GM23248 (cell line): ENCODE results near the gene TOE1. TPM values are rescaled to one million over a fixed set of nuclear protein-coding genes. Genes with fewer than 3 reads are reported as not detected.
A peak's percentile ranks its signal among the peaks of the same experiment; 100 is the strongest.

Experiments used
- DNase-seq: peaks from one replicate; pipeline ENCODE4 v3.0.0-alpha.2; 2015
- H2AFZ ChIP-seq: fragments of 200-600 bp; sonication (generic); 2 replicates; pipeline ENCODE4 v1.6.1; 2016; ENCODE audit warnings: antibody characterized with exemption
- H3F3A ChIP-seq: fragments of 200-600 bp; sonication (generic); 2 replicates; pipeline ENCODE4 v1.6.1; 2016; ENCODE audit warnings: mild to moderate bottlenecking, antibody characterized with exemption, mixed run types; ENCODE audit not compliant: insufficient read depth
- H3K27ac ChIP-seq: fragments of 200-600 bp; sonication (generic); 2 replicates; pipeline ENCODE4 v1.5.1; 2016; ENCODE audit warnings: mild to moderate bottlenecking
- H3K27me3 ChIP-seq: fragments of 200-600 bp; sonication (generic); replicated peaks from 2 replicates; pipeline ENCODE4 v1.6.1; 2016; ENCODE audit warnings: mild to moderate bottlenecking; ENCODE audit not compliant: insufficient read depth
- H3K36me3 ChIP-seq: fragments of 200-600 bp; sonication (generic); 2 replicates; pipeline ENCODE4 v1.6.1; 2016; ENCODE audit warnings: low read depth, mild to moderate bottlenecking
- H3K4me1 ChIP-seq: fragments of 200-600 bp; sonication (generic); 2 replicates; pipeline ENCODE4 v1.6.1; 2016; ENCODE audit warnings: mild to moderate bottlenecking; ENCODE audit not compliant: insufficient read depth
- H3K4me2 ChIP-seq: fragments of 200-600 bp; sonication (generic); one replicate; pipeline ENCODE4 v1.6.1; 2016; ENCODE audit warnings: mild to moderate bottlenecking; ENCODE audit not compliant: unreplicated experiment
- H3K4me3 ChIP-seq: fragments of 200-600 bp; sonication (generic); 2 replicates; pipeline ENCODE4 v1.5.1; 2016; ENCODE audit warnings: mild to moderate bottlenecking
- H3K79me2 ChIP-seq: fragments of 200-600 bp; sonication (generic); 2 replicates; pipeline ENCODE4 v1.6.1; 2016; ENCODE audit warnings: mild to moderate bottlenecking; ENCODE audit not compliant: insufficient read depth
- H3K9ac ChIP-seq: fragments of 200-600 bp; sonication (generic); 2 replicates; pipeline ENCODE4 v1.6.1; 2016; ENCODE audit warnings: mild to moderate bottlenecking
- H3K9me2 ChIP-seq: fragments of 200-600 bp; sonication (generic); 2 replicates; pipeline ENCODE4 v1.6.1; 2016; ENCODE audit warnings: mixed run types, mild to moderate bottlenecking, moderate library complexity; ENCODE audit not compliant: insufficient read depth
- H3K9me3 ChIP-seq: fragments of 200-600 bp; sonication (generic); one replicate; pipeline ENCODE4 v1.6.1; 2017; ENCODE audit warnings: low read depth
- H4K20me1 ChIP-seq: fragments of 200-600 bp; sonication (generic); 2 replicates; pipeline ENCODE4 v1.6.0; 2016; ENCODE audit not compliant: insufficient read depth
- EZH2 ChIP-seq: fragments of 200-600 bp; sonication (generic); IDR thresholded peaks from 2 replicates; pipeline ENCODE4 v1.6.1; 2018; ENCODE audit warnings: antibody characterized with exemption, mild to moderate bottlenecking; ENCODE audit not compliant: insufficient read depth, poor library complexity, severe bottlenecking
- EZH2phosphoT487 ChIP-seq: fragments of 200-600 bp; sonication (generic); IDR thresholded peaks from 2 replicates; pipeline ENCODE4 v1.6.1; 2018; ENCODE audit warnings: antibody characterized with exemption, moderate library complexity, mild to moderate bottlenecking, low read depth; ENCODE audit not compliant: insufficient read depth
- WGBS, 2 experiments: methylation state at CpG; one replicate each; pipeline ENCODE4 v1.1.6; 2015 to 2017; ENCODE audit warnings: low lambda C conversion rate in 2 of 2, low coverage in 1 of 2; ENCODE audit errors: missing lambda C conversion rate in 2 of 2; 5-methylcytosine and 5-hydroxymethylcytosine counted together
- in situ Hi-C: fragments of 300-500 bp; cut with MboI; formaldehyde crosslinking; loops from 2 replicates; pipeline ENCODE4 v1.15.0; 2020
- polyA plus RNA-seq: library from polyadenylated mRNA; unstranded; fragments of >200 nt; fragmentation: Nextera tagmentation; extraction: Ambion mirVana; gene quantifications from 2 replicates; pipeline ENCODE4 v1.2.1, GENCODE V29; 2016
- total RNA-seq: library from RNA; depleted of rRNA; stranded (reverse); fragments of >200 nt; shearing (Covaris generic); gene quantifications from 2 replicates; pipeline ENCODE4 v1.2.3, GENCODE V29; 2014

TOE1 gene
- total and polyA plus RNA-seq, 2 experiments from 2014 or later: 8.4 to 15.3 TPM

DNA sequence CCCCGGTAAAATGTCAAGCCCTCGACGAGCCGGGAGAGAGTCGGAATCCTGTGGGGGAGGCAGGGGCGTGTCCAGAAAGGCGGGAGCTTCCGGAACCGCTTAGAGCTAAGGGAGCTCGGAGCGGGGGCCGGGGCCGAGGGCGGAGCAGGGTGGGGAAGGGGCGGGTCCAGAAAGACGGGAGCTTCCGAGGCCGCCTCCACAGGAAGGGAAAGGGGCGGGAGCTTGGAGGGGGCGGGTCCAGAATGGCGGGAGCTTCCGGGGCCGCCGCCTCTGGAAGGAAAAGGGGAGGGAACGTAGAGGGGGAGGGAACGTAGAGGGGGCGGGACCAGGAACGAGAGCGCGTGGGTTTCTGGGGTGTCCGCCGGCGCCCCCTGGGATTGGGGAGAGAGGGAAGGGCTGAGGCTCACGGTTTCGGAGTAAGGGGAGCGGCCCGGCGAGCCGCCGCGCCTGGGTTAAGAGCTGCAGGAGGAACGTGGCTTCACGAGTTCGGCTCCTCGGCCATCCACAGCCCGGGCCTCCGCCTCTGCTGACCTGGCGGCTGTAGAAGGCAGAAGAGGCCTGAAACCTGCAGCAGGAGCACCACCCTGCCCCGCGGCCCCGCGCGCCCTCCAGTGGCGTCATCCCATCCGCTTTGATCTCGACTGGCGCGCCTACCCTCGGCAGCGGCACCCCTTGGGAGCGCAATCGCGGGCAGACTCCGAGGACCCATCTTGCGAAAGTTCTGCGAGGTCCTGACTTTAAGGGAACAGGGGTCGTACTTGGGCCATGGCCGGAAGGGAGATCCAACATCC lies 36.3 kb upstream of the TOE1 start:
- WGBS, 2 experiments: 1 to 2% methylated on average over 29 to 68 of the region's 68 CpGs
- H3K36me3 ChIP-seq: no peaks in the 10 kb centered on the region
- H3F3A ChIP-seq: peaks cover 26% of the 10 kb centered on the region
- H3K79me2 ChIP-seq: no peaks in the 10 kb centered on the region
- no peaks in the 10 kb centered on the region for H3K9me3 ChIP-seq
- H3K27me3 ChIP-seq: no peaks in the 10 kb centered on the region
- H4K20me1 ChIP-seq: no peaks in the 10 kb centered on the region
- H2AFZ ChIP-seq: peak overlapping the region; percentile 94
- H3K4me3 ChIP-seq: peak overlapping the region; percentile 79
- H3K4me1 ChIP-seq: peaks cover 21% of the 10 kb centered on the region
- peak overlapping the region; percentile 84 for H3K4me2 ChIP-seq
- H3K27ac ChIP-seq: peak overlapping the region; percentile 88
- in situ Hi-C loops: loop anchor here (25.0 kb wide), 1 partner anchor 466 kb away; the partner anchor contains the start of gene PTCH2
- no peaks in the 10 kb centered on the region for H3K9me2 ChIP-seq
- peak; percentile 99 for DNase-seq
- H3K9ac ChIP-seq: peak overlapping the region; percentile 88
- TF ChIP-seq EZH2 (no peak), EZH2phosphoT487 (no peak)

DNA sequence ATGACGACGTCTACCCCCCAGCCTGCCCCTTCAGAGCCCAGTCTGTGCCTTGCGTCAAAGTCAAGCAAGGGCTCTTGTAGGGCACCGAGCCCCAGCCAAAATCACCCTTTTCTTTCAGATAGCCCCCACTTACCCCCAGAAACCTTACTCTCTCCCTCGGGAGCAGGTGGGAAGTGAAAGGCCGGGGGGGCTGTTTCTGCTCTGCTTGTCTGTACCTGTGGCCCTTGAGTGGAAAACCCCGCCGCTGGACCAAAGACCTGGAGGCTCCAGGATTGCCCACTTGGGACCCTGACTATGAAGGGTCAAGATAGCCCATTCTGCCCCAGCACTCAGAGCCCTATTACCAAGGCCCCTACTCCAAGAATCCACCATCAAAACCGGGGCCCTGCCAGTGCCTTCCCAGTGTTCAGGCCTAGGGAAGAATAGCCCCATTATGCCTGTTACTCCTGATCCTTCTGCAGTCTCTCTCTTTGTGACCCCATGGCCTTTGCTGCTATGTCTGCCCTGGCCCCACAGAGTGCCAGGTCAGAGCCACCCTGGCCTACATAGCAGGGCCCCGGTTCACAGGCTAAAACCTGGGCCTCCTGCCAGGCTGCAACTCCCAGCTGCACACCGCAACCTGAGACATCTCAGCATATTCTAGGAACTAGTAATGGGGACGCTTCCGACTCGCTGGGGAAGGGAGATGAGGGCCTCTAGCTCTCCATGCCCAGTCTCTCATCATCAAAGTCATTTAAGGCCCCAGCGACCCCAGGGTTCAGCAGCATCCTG lies 35.5 kb upstream of the TOE1 start:
- peak overlapping the region; percentile 91 for H2AFZ ChIP-seq
- peak overlapping the region; percentile 88 for H3K9ac ChIP-seq
- peaks cover 21% of the 10 kb centered on the region for H3K4me1 ChIP-seq
- H3F3A ChIP-seq: peaks cover 26% of the 10 kb centered on the region
- in situ Hi-C loops: loop anchor here (25.0 kb wide), 1 partner anchor 467 kb away; the partner anchor contains the start of gene PTCH2
- peak; percentile 9 for DNase-seq
- H3K27me3 ChIP-seq: no peaks in the 10 kb centered on the region
- H3K4me2 ChIP-seq: peak overlapping the region; percentile 84
- no peaks in the 10 kb centered on the region for H3K79me2 ChIP-seq
- H3K9me2 ChIP-seq: no peaks in the 10 kb centered on the region
- H3K9me3 ChIP-seq: no peaks in the 10 kb centered on the region
- H3K27ac ChIP-seq: peak overlapping the region; percentile 84
- TF ChIP-seq EZH2phosphoT487: no peak
- peak overlapping the region; percentile 79 for H3K4me3 ChIP-seq
- no peaks in the 10 kb centered on the region for H4K20me1 ChIP-seq
- WGBS, 2 experiments: 62 to 64% methylated on average over 14 to 15 of the region's 15 CpGs
- H3K36me3 ChIP-seq: no peaks in the 10 kb centered on the region

DNA sequence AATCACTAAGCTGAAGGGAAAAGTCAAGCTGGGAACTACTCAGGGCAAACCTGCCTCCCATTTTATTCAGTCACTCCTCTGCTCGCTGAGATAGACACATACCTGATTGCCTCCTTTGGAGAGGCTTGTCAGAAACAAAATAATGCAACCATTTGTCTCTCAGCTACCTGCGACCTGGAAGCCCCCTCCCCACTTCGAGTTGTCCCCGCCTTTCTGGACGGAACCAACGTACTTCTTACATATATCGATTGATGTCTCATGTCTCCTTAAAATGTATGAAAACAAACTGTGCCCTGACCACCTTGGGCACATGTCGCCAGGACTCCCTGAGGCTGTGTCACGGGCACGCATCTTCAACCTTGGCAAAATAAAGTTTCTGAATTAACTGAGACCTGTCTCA lies 34.7 kb upstream of the TOE1 start:
- in situ Hi-C loops: loop anchor here (25.0 kb wide), 1 partner anchor 468 kb away; the partner anchor contains the start of gene PTCH2

DNA sequence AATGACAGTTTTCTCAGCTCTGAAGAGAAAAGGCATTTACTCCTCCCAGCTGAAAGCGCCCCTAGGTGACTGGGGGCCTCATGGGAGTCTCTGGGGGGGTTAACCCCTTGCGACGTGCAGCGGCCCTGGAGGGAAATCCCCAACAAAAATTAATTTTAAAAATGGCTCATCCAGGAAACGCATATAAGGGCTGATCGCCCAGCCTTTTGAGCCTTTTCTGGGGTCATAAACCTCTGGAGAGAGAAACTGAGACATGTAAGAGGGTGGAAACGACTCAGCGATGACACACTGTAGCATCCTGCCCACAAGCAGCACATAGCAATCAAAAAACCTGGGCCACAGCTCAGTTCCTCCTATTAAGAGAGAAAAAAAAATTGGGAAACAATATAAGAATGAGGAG lies 33.7 kb upstream of the TOE1 start:
- no peaks in the 10 kb centered on the region for H3K27me3 ChIP-seq
- H3K36me3 ChIP-seq: no peaks in the 10 kb centered on the region
- H3K9me2 ChIP-seq: no peaks in the 10 kb centered on the region
- peak overlapping the region; percentile 15 for H3K4me2 ChIP-seq
- in situ Hi-C loops: loop anchor here (25.0 kb wide), 1 partner anchor 469 kb away; the partner anchor contains the start of gene PTCH2
- H3K4me3 ChIP-seq: peak overlapping the region; percentile 11; the same call in 1 of the 2 replicates
- no peaks in the 10 kb centered on the region for H3K9me3 ChIP-seq
- H3K27ac ChIP-seq: peak overlapping the region; percentile 51
- peaks cover 26% of the 10 kb centered on the region for H3F3A ChIP-seq
- peaks cover 21% of the 10 kb centered on the region for H3K4me1 ChIP-seq
- peak; percentile 67 for DNase-seq
- H4K20me1 ChIP-seq: no peaks in the 10 kb centered on the region
- H2AFZ ChIP-seq: peak overlapping the region; percentile 83
- TF ChIP-seq EZH2: no peak
- TF ChIP-seq EZH2phosphoT487: no peak
- WGBS, 2 experiments: 8 to 14% methylated on average over 8 of the region's 8 CpGs
- peak overlapping the region; percentile 34 for H3K9ac ChIP-seq
- H3K79me2 ChIP-seq: no peaks in the 10 kb centered on the region

More for the DNA sequence above, 34.7 kb upstream of the TOE1 start:
- no peak overlapping the region for H3K9ac ChIP-seq
- H3K4me2 ChIP-seq: no peak overlapping the region
- 85 to 87% methylated on average over 10 of the region's 10 CpGs for WGBS, 2 experiments
- no peaks in the 10 kb centered on the region for H3K27me3 ChIP-seq
- TF ChIP-seq EZH2phosphoT487 (no peak), EZH2 (no peak)
- H3K4me1 ChIP-seq: peaks cover 21% of the 10 kb centered on the region
- H3K36me3 ChIP-seq: no peaks in the 10 kb centered on the region
- no peaks in the 10 kb centered on the region for H3K79me2 ChIP-seq
- no peaks in the 10 kb centered on the region for H3K9me2 ChIP-seq
- no peak overlapping the region for H2AFZ ChIP-seq
- peaks cover 26% of the 10 kb centered on the region for H3F3A ChIP-seq
- no peaks in the 10 kb centered on the region for H4K20me1 ChIP-seq
- H3K4me3 ChIP-seq: no peak overlapping the region
- no peaks in the 10 kb centered on the region for H3K9me3 ChIP-seq
- DNase-seq: no peak
- no peak overlapping the region for H3K27ac ChIP-seq
